ENCODE measurements around the gene ZNF624. TPM values are rescaled to one million over a fixed set of nuclear protein-coding genes. Genes with fewer than 3 reads are reported as not detected.

Gene ZNF624
- total RNA-seq, 1 experiment from 2014 or later: 1.3 TPM

GRCh38 chr17:16617481-16618060, 36.1 kb downstream of the ZNF624 start:
- Histone ChIP-seq H3K79me2 (ENCODE audit: insufficient read depth, low read length) (no peaks in the 10 kb centered on the region), H4K5ac (ENCODE audit: insufficient read length, low read depth, low read length) (no peak overlapping the region), H3T11ph (ENCODE audit: low read length) (no peak overlapping the region), H2AFZ (ENCODE audit: low read length) (no peak overlapping the region), H3K14ac (ENCODE audit: insufficient read depth, low read length) (no peak overlapping the region), H3K56ac (ENCODE audit: insufficient read length, low read depth, low read length) (no peak overlapping the region), H2BK12ac (ENCODE audit: insufficient read length, low read depth, low read length) (no peak overlapping the region), H3K23me2 (ENCODE audit: insufficient read length, low read depth, low read length, poor library complexity, severe bottlenecking) (no peaks in the 10 kb centered on the region), H4K20me1 (ENCODE audit: control insufficient read depth, insufficient read depth, insufficient read length) (no peaks in the 10 kb centered on the region), H3K4ac (ENCODE audit: low read depth, low read length) (no peak overlapping the region), H3K18ac (ENCODE audit: insufficient read length, low read depth, low read length) (no peak overlapping the region), H3K9ac (ENCODE audit: extremely low read depth, insufficient read length, low read length) (no peak overlapping the region), H4K91ac (ENCODE audit: insufficient read length, low read depth, low read length) (no peak overlapping the region), H2BK20ac (ENCODE audit: low read depth, low read length, poor library complexity, severe bottlenecking) (no peak overlapping the region), H3K4me1 (ENCODE audit: insufficient read depth, low read length) (no peaks in the 10 kb centered on the region), H3K27me3 (ENCODE audit: insufficient read depth, low read length) (no peaks in the 10 kb centered on the region), H3K23ac (ENCODE audit: insufficient read length, low read depth, low read length) (no peak overlapping the region), H2BK5ac (ENCODE audit: insufficient read length, low read length) (no peak overlapping the region), H3K79me1 (ENCODE audit: insufficient read depth, low read depth, low read length, poor library complexity, severe bottlenecking) (no peaks in the 10 kb centered on the region), H3K9me3 (ENCODE audit: control insufficient read depth, low read depth, low read length) (peaks cover 10% of the 10 kb centered on the region), H2AK5ac (ENCODE audit: insufficient read length, low read length) (no peak overlapping the region), H2BK120ac (ENCODE audit: low read depth, low read length, poor library complexity, severe bottlenecking) (no peak overlapping the region), H3K27ac (ENCODE audit: insufficient read length, low read depth, low read length) (no peak overlapping the region), H3K4me2 (ENCODE audit: insufficient read depth, insufficient read length, low read length) (no peak overlapping the region), H2BK15ac (ENCODE audit: low read depth, low read length) (no peak overlapping the region), H4K8ac (replicated peaks; ENCODE audit: insufficient read length, low read depth, low read length) (no peak overlapping the region)
- Mint-ChIP-seq H3K4me1 (no peaks in the 10 kb centered on the region), H3K9me3 (peaks cover 63 to 64% of the 10 kb centered on the region in 2 experiments), H3K27ac (no peak overlapping the region), H3K27me3 (ENCODE audit: low read depth) (peaks cover 2% of the 10 kb centered on the region), H3K36me3 (ENCODE audit: insufficient read depth in 1 of 3, low read depth in 3 of 3) (peaks cover 18 to 45% (median 41%) of the 10 kb centered on the region in 3 experiments), H3K4me3 (no peak overlapping the region)
- WGBS (ENCODE audit: extremely low coverage, insufficient read length, low lambda C conversion rate): no CpG with 5 or more reads among the region's 53 CpGs
- TF ChIP-seq CTCF (conservative IDR thresholded peaks at IDR 0.05): no peak
- no peak for DNase-seq
